Fibroblast of mammary gland (primary cell): ENCODE results near the gene OR52E4.

Source experiments
- DNase-seq: peaks from one replicate; pipeline ENCODE4 v3.0.0-alpha.2; 2010; ENCODE audit warnings: low read depth
- H3K4me3 ChIP-seq: 2 replicates; pipeline ENCODE4 v1.5.1; 2011; ENCODE audit warnings: low read depth, mild to moderate bottlenecking, low read length, moderate library complexity; ENCODE audit not compliant: control insufficient read depth
- CTCF ChIP-seq: conservative IDR thresholded peaks from 2 replicates; pipeline ENCODE4 v1.5.1; 2011; ENCODE audit warnings: low read depth, low read length, inconsistent platforms; ENCODE audit not compliant: control insufficient read depth, insufficient read depth

Gene OR52E4

DNA sequence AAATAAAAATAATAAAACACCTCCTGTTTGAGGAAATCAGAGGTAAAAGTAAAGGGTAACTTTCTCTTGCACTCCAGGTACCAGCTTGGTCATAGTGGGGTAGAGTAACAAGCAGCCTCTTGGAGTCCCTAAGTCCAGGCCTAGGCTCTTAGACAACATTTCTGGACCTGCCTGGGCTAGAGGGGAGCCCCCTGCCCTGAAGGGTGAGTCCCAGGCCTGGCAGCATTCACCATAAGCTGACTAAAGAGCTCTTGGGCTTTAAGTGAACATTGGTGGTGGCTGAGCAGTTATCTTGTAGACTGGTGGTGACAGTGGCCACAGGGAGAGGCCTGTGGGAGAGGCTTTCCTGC is 43.0 kb downstream of the OR52E4 start:
- no peak for TF ChIP-seq CTCF
- H3K4me3 ChIP-seq = no peak overlapping the region
- no peak for DNase-seq

DNA sequence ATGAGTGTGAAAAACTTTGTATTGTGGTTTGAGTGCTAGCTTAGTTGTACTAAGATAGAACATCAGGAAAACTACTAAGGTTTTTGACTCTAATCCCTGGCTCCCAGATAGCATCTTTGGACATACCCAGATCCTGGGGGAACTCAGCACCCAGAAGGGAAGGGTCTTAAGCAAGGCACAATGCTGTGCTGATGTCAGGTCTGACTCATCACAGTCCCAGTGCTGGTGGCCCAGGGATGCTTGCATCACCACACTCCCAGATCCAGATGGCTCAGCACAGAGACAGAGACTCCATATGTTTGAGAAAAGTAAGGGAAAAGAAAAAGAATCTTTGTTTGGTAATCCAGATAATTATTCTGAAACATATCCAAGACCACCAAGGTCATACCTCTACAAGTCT is 43.4 kb downstream of the OR52E4 start:
- TF ChIP-seq CTCF = no peak
- H3K4me3 ChIP-seq = no peak overlapping the region
- DNase-seq = no peak

- no peak for DNase-seq
- TF ChIP-seq CTCF = no peak
- H3K4me3 ChIP-seq = no peak overlapping the region
These were observed 47.8 kb downstream of the OR52E4 start for GRCh38 chr11:5928271-5928670.

DNA sequence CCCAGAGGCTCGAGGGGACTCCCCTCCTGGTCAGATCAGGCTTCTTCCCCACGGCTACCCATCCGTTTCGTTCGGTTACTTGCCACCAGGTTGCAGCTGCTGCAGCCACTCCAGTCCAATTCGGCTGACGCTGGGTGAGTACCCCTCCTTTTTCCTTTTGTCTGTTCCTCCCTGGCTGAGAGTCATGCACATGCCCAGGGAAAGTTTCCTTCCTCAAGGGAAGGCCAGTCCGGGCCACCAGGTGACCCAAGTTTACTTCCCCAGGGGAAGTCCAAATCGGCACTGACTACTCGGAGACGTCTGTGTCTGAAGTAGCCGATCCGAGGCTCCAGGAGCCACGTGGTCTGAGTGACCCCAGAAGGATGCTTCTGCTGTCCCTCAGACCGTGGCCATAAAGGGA is 48.4 kb downstream of the OR52E4 start:
- DNase-seq = no peak
- TF ChIP-seq CTCF = no peak
- H3K4me3 ChIP-seq = no peak overlapping the region

- no peak for DNase-seq
- TF ChIP-seq CTCF = no peak
- H3K4me3 ChIP-seq = no peak overlapping the region
These were observed 49.3 kb downstream of the OR52E4 start for GRCh38 chr11:5929571-5930368.

- no peak for TF ChIP-seq CTCF
- DNase-seq = no peak
- no peak overlapping the region for H3K4me3 ChIP-seq
These were observed 50.2 kb downstream of the OR52E4 start for GRCh38 chr11:5930614-5931013.

GRCh38 chr11:5931061-5931460 is 50.6 kb downstream of the OR52E4 start:
- no peak overlapping the region for H3K4me3 ChIP-seq
- DNase-seq = no peak
- no peak for TF ChIP-seq CTCF
